GM06990 (cell line): Measurements from ENCODE around the gene TGM2.
"Not testable (repeated sequence)": the region's sequence is repeated elsewhere in the genome, so short reads cannot be mapped to it uniquely, and the experiment has no call there.

ENCODE experiments used
- DNase-seq: peaks from one replicate; pipeline ENCODE4 v3.0.0-alpha.2; 2011; ENCODE audit not compliant: insufficient read length; ENCODE audit errors: extremely low read depth
- H3K27me3 ChIP-seq: replicated peaks from 2 replicates; pipeline ENCODE4 v1.6.0; 2011; ENCODE audit warnings: low read length; ENCODE audit not compliant: control insufficient read depth, insufficient read depth
- H3K36me3 ChIP-seq: 2 replicates; pipeline ENCODE4 v1.5.1; 2011; ENCODE audit warnings: low read length; ENCODE audit not compliant: control insufficient read depth, insufficient read depth
- H3K4me3 ChIP-seq: replicated peaks from 2 replicates; pipeline ENCODE4 v1.5.1; 2011; ENCODE audit warnings: low read depth, mild to moderate bottlenecking, control low read depth, low read length
- TF ChIP-seq, protein P1 (sequence below): IDR thresholded peaks from 2 replicates; pipeline ENCODE4 v1.5.1; 2011; ENCODE audit warnings: low read length, control low read depth, mild to moderate bottlenecking, inconsistent platforms; ENCODE audit not compliant: insufficient read depth, poor library complexity, severe bottlenecking

Gene TGM2

DNA sequence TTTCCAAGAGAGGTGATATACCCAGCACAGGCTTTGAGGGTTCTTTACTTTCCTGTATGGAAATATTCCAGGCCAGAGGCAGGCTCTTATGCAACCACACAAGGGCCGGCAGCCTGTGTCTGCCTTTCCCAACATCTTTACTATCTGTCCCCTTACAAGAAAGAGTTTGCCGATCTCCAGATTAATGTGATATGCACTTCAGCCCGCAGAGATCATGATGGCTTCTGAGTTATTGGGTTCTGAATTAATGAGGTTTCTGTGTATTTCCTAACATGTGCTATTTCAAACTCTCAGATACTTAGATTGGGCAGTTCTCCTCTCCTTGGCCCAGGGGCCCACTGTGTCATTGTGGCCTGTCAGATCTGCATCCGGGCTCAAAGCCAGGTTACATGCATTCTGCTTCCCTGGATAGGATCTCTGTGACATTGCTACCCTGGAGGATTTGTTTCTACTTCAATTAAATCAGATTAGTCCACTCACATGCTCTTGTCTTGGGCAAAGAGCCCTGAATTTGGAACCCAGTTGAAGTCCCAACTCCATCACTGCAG is 56.6 kb downstream of the TGM2 start:
- DNase-seq: no peak
- Histone ChIP-seq H3K36me3 (no peaks in the 10 kb centered on the region), H3K27me3 (no peaks in the 10 kb centered on the region), H3K4me3 (no peak overlapping the region)
- TF ChIP-seq, protein P1, sequence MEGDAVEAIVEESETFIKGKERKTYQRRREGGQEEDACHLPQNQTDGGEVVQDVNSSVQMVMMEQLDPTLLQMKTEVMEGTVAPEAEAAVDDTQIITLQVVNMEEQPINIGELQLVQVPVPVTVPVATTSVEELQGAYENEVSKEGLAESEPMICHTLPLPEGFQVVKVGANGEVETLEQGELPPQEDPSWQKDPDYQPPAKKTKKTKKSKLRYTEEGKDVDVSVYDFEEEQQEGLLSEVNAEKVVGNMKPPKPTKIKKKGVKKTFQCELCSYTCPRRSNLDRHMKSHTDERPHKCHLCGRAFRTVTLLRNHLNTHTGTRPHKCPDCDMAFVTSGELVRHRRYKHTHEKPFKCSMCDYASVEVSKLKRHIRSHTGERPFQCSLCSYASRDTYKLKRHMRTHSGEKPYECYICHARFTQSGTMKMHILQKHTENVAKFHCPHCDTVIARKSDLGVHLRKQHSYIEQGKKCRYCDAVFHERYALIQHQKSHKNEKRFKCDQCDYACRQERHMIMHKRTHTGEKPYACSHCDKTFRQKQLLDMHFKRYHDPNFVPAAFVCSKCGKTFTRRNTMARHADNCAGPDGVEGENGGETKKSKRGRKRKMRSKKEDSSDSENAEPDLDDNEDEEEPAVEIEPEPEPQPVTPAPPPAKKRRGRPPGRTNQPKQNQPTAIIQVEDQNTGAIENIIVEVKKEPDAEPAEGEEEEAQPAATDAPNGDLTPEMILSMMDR: no peak

DNA sequence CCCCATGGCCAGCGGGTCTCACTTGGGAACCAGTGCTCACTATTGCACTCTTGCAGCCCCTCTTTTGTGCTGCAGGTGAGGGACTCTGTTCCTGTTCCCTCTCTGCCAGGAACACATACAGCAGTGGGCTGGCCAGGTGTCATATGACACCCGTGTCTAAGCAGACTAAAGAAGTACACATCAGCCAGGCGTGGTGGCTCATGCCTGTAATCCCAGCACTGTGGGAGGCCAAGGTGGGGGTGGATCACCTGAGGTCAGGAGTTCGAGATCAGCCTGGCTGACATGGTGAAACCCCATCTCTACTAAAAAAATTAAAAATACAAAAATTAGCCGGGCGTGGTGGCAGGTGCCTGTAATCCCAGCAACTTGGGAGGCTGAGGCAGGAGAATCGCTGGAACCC is 57.2 kb downstream of the TGM2 start:
- not testable (repeated sequence) for H3K36me3 ChIP-seq, H3K27me3 ChIP-seq, DNase-seq, H3K4me3 ChIP-seq

DNA sequence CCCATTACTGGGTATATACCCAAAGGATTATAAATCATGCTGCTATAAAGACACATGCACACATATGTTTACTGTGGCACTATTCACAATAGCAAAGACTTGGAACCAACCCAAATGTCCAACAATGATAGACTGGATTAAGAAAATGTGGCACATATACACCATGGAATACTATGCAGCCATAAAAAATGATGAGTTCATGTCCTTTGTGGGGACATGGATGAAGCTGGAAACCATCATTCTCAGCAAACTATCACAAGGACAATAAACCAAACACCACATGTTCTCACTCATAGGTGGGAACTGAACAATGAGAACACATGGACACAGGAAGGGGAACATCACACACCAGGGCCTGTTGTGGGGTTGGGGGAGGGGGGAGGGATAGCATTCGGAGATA is 57.7 kb downstream of the TGM2 start:
- not testable (repeated sequence) for H3K36me3 ChIP-seq, H3K27me3 ChIP-seq, H3K4me3 ChIP-seq, DNase-seq

DNA sequence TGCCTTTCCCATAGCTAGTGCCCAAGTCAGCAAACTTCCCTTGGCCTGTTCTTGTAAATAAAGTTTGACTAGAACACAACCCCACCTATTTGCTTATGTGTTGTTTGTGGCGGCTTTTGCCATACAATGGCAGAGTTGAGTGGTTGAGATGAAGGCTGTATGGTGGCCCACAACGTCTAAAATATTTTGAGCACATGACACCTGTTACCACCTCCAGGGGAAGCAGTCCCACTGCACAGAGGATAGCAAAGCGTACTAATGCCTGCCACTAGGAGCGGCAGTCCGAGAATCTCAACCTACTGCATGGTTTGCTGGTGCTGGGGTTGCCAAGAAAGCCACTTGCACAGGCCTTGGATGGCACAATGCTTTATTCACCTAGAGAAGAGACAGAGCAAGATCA is 58.6 kb downstream of the TGM2 start:
- H3K4me3 ChIP-seq: no peak overlapping the region
- no peaks in the 10 kb centered on the region for H3K36me3 ChIP-seq
- no peaks in the 10 kb centered on the region for H3K27me3 ChIP-seq
- no peak for DNase-seq
- TF ChIP-seq, protein P1: no peak

- TF ChIP-seq, protein P1: no peak
- no peak for DNase-seq
- Histone ChIP-seq H3K4me3 (no peak overlapping the region), H3K36me3 (no peaks in the 10 kb centered on the region), H3K27me3 (no peaks in the 10 kb centered on the region)
Observed at GRCh38 chr20:38104285-38104684, 60.8 kb downstream of the TGM2 start.

GRCh38 chr20:38102206-38102605 is 62.9 kb downstream of the TGM2 start:
- not testable (repeated sequence) for DNase-seq, H3K27me3 ChIP-seq, H3K4me3 ChIP-seq, H3K36me3 ChIP-seq

GRCh38 chr20:38098952-38099351 is 66.1 kb downstream of the TGM2 start:
- no peak overlapping the region for H3K4me3 ChIP-seq
- no peaks in the 10 kb centered on the region for H3K27me3 ChIP-seq
- DNase-seq: no peak
- no peaks in the 10 kb centered on the region for H3K36me3 ChIP-seq
- TF ChIP-seq, protein P1: no peak
